Suprapubic skin (tissue), 4 donors: ENCODE data around the gene HYCC2. TPM values are rescaled to one million over a fixed set of nuclear protein-coding genes. Genes with fewer than 3 reads are reported as not detected.
"Not testable (repeated sequence)": the region's sequence is repeated elsewhere in the genome, so short reads cannot be mapped to it uniquely, and the experiment has no call there.

Experiments used
- DNase-seq, 2 donors: peaks; one replicate each; pipeline ENCODE4 v3.0.0-alpha.2; 2019; ENCODE audit warnings: low spot score in 2 of 2
- H3K27ac ChIP-seq: fragments of 200-600 bp; sonication (generic); one replicate; pipeline ENCODE4 v1.5.1; 2019
- H3K27me3 ChIP-seq: fragments of 200-600 bp; sonication (generic); one replicate; pipeline ENCODE4 v1.5.1; 2019
- H3K36me3 ChIP-seq: fragments of 200-600 bp; sonication (generic); one replicate; pipeline ENCODE4 v1.5.1; 2019
- H3K4me1 ChIP-seq: fragments of 200-600 bp; sonication (generic); one replicate; pipeline ENCODE4 v1.5.1; 2019
- H3K4me3 ChIP-seq: fragments of 200-600 bp; sonication (generic); one replicate; pipeline ENCODE4 v1.5.1; 2019; ENCODE audit warnings: mild to moderate bottlenecking
- H3K9me3 ChIP-seq: fragments of 200-600 bp; sonication (generic); one replicate; pipeline ENCODE4 v1.5.1; 2019
- EP300 ChIP-seq: sonication (generic); formaldehyde crosslinking; IDR thresholded peaks from one replicate; pipeline ENCODE4 v1.6.1; 2017; ENCODE audit warnings: antibody characterized with exemption
- POLR2A ChIP-seq, 2 donors: fragments of 450-650 bp; IDR thresholded peaks; one replicate each; pipeline ENCODE4 v1.6.1; 2017; ENCODE audit warnings: antibody characterized with exemption in 2 of 2, mild to moderate bottlenecking in 2 of 2, moderate library complexity in 2 of 2
- POLR2AphosphoS5 ChIP-seq, 3 donors: sonication (generic); formaldehyde crosslinking; IDR thresholded peaks; one replicate each; pipeline ENCODE4 v1.6.1; 2017; ENCODE audit warnings: antibody characterized with exemption in 3 of 3
- WGBS: methylation state at CpG from one replicate; pipeline ENCODE4 v1.1.5; 2018; 5-methylcytosine and 5-hydroxymethylcytosine counted together
- total RNA-seq, 4 donors: library from RNA; depleted of rRNA; stranded (reverse); fragments of >200 nt; gene quantifications; one replicate each; pipeline ENCODE4 v1.1.0, GENCODE V29; 2016
- TF ChIP-seq, protein P1 (sequence below), 2 donors: fragments of 200-600 bp in 1 of 2; fragments of 450-650 bp in 1 of 2; sonication (generic) in 1 of 2; IDR thresholded peaks; one replicate each; pipeline ENCODE4 v1.5.1; 2016 to 2019; ENCODE audit warnings: antibody characterized with exemption in 2 of 2, mild to moderate bottlenecking in 1 of 2, moderate library complexity in 1 of 2

The HYCC2 gene
- total RNA-seq, 4 donors from 2014 or later = 11.6 to 26.8 (median 12.7) TPM

DNA sequence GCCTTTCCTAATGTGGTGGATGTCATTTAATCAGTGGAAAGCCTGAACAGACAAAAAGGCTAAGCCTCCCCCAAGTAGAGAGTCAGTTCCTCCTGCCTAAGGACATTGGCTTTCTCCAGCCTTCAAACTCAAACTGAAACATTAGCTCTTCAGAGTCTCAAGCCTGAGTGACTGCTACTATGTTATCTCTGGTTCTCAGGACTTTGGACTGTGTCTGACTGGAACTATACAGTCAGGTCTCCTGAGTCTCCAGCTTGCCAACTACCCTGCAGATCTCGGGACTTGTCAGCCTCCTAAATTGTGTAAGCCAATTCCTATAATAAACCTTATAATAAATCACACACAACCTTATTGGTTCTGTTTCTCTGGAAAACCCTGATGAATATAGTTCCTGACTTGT, 12.6 kb downstream of the HYCC2 start:
- no peaks in the 10 kb centered on the region for H3K27me3 ChIP-seq
- H3K27ac ChIP-seq = no peak overlapping the region
- TF ChIP-seq POLR2AphosphoS5 (IDR thresholded peaks at IDR 0.05) (no peak), EP300 (no peak), POLR2A (IDR thresholded peaks at IDR 0.05) (no peak)
- TF ChIP-seq, protein P1, sequence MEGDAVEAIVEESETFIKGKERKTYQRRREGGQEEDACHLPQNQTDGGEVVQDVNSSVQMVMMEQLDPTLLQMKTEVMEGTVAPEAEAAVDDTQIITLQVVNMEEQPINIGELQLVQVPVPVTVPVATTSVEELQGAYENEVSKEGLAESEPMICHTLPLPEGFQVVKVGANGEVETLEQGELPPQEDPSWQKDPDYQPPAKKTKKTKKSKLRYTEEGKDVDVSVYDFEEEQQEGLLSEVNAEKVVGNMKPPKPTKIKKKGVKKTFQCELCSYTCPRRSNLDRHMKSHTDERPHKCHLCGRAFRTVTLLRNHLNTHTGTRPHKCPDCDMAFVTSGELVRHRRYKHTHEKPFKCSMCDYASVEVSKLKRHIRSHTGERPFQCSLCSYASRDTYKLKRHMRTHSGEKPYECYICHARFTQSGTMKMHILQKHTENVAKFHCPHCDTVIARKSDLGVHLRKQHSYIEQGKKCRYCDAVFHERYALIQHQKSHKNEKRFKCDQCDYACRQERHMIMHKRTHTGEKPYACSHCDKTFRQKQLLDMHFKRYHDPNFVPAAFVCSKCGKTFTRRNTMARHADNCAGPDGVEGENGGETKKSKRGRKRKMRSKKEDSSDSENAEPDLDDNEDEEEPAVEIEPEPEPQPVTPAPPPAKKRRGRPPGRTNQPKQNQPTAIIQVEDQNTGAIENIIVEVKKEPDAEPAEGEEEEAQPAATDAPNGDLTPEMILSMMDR (IDR thresholded peaks at IDR 0.05) = no peak
- H3K36me3 ChIP-seq = no peaks in the 10 kb centered on the region
- DNase-seq = no peak
- peaks cover 8% of the 10 kb centered on the region for H3K4me1 ChIP-seq
- H3K4me3 ChIP-seq = no peak overlapping the region
- 82% methylated on average over 1 of the region's 1 CpG for WGBS
- H3K9me3 ChIP-seq = no peaks in the 10 kb centered on the region

- TF ChIP-seq, protein P1 (IDR thresholded peaks at IDR 0.05) = no peak
- Histone ChIP-seq H3K4me1 (peaks cover 8% of the 10 kb centered on the region), H3K4me3 (no peak overlapping the region), H3K27me3 (no peaks in the 10 kb centered on the region), H3K36me3 (no peaks in the 10 kb centered on the region), H3K9me3 (no peaks in the 10 kb centered on the region), H3K27ac (no peak overlapping the region)
- 77% methylated on average over 4 of the region's 4 CpGs for WGBS
- no peak for DNase-seq
These were observed 13.7 kb downstream of the HYCC2 start for GRCh38 chr2:201057715-201058248.

DNA sequence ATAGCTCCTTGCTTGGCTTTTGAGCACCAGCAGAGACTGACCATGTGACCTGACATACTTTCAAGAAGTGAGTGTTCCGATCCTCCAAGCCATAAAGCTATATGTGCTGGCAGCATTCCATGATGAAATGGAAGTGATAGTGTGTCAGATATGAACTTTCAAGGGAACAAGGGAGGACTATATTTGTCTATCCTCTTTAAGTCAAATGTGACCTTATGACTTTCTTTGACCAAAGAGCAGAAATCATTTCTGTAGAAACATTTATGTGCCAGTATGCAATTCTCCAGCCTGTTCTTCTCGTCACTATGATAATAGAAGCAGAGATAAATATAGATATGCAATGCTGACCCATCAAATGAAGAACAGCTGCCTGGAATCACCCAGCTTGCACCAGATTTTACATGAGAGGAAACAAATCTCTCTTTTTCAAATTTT, 14.4 kb downstream of the HYCC2 start:
- Histone ChIP-seq H3K27me3 (no peaks in the 10 kb centered on the region), H3K4me1 (peaks cover 8% of the 10 kb centered on the region), H3K9me3 (no peaks in the 10 kb centered on the region), H3K27ac (no peak overlapping the region), H3K36me3 (no peaks in the 10 kb centered on the region), H3K4me3 (no peak overlapping the region)
- TF ChIP-seq POLR2AphosphoS5 (IDR thresholded peaks at IDR 0.05) = no peak
- no peak for TF ChIP-seq EP300
- no peak for TF ChIP-seq POLR2A (IDR thresholded peaks at IDR 0.05)
- TF ChIP-seq, protein P1 (IDR thresholded peaks at IDR 0.05) = no peak
- 29% methylated on average over 2 of the region's 2 CpGs for WGBS
- no peak for DNase-seq

GRCh38 chr2:201049455-201049854, 22.0 kb downstream of the HYCC2 start:
- Histone ChIP-seq H3K4me1 (no peaks in the 10 kb centered on the region), H3K36me3 (no peaks in the 10 kb centered on the region), H3K27me3 (no peaks in the 10 kb centered on the region), H3K27ac (no peak overlapping the region), H3K4me3 (no peak overlapping the region), H3K9me3 (no peaks in the 10 kb centered on the region)
- WGBS = 92% methylated on average over 11 of the region's 11 CpGs
- no peak for TF ChIP-seq POLR2A (IDR thresholded peaks at IDR 0.05)
- no peak for TF ChIP-seq EP300
- TF ChIP-seq, protein P1 (IDR thresholded peaks at IDR 0.05) = no peak
- TF ChIP-seq POLR2AphosphoS5 (IDR thresholded peaks at IDR 0.05) = no peak
- DNase-seq = no peak

DNA sequence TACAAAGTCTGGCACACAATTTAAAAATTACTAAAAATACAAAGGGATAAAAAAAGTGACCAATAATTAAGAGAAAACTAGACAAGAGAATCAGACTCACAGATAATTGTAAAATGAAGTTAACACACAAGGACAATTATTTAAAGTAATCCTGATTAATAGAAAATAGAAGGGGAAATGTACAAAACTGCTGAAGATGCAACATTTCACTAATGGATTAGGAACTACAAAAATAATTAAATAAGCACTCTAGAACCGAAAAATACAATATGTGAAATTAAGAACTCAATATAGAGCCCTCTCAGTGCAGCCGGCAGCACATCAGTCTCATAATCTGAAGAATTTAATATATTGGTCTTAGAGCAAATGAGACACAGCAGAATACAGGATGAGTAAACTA, 24.6 kb downstream of the HYCC2 start:
- no peak for TF ChIP-seq POLR2A (IDR thresholded peaks at IDR 0.05)
- no peak for TF ChIP-seq POLR2AphosphoS5 (IDR thresholded peaks at IDR 0.05)
- TF ChIP-seq, protein P1 (IDR thresholded peaks at IDR 0.05) = no peak
- no peak for TF ChIP-seq EP300
- WGBS = 94% methylated on average over 2 of the region's 2 CpGs
- no peak for DNase-seq
- Histone ChIP-seq H3K27ac (no peak overlapping the region), H3K4me1 (no peaks in the 10 kb centered on the region), H3K27me3 (no peaks in the 10 kb centered on the region), H3K4me3 (no peak overlapping the region), H3K9me3 (no peaks in the 10 kb centered on the region), H3K36me3 (peaks cover 9% of the 10 kb centered on the region)

- WGBS = 93% methylated on average over 5 of the region's 5 CpGs
- H3K27me3 ChIP-seq, DNase-seq, H3K4me3 ChIP-seq, H3K4me1 ChIP-seq, H3K27ac ChIP-seq, H3K36me3 ChIP-seq, H3K9me3 ChIP-seq: not testable (repeated sequence)
These were observed 28.4 kb downstream of the HYCC2 start for GRCh38 chr2:201043050-201043449.

DNA sequence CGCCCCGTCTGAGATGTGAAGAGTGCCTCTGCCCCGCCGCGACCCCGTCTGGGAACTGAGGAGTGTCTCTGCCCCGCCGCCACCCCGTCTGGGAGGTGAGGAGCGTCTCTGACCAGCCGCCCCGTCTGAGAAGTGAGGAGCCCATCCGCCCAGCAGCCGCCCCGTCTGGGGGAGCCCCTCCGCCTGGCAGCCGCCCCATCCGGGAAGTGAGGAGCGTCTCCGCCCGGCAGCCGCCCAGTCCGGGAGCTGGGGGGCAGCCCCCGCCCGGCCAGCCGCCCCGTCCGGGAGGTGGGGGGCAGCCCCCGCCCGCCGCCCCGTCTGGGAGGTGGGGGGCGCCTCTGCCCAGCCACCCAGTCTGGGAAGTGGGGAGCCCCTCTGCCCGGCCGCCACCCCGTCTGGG, 29.0 kb downstream of the HYCC2 start:
- not testable (repeated sequence) for H3K36me3 ChIP-seq, H3K4me1 ChIP-seq, DNase-seq, H3K4me3 ChIP-seq, H3K27ac ChIP-seq, H3K27me3 ChIP-seq, H3K9me3 ChIP-seq
- WGBS = 100% methylated on average over 3 of the region's 36 CpGs
